GM19240 (cell line): ENCODE measurements around the gene HPCA.

Experiments used
- DNase-seq: peaks from one replicate; pipeline ENCODE4 v3.0.0; 2011; ENCODE audit warnings: low spot score; ENCODE audit not compliant: insufficient read length

The HPCA gene

GRCh38 chr1:32889731-32890278 is 3.5 kb downstream of the HPCA start:
- no peak for DNase-seq

DNA sequence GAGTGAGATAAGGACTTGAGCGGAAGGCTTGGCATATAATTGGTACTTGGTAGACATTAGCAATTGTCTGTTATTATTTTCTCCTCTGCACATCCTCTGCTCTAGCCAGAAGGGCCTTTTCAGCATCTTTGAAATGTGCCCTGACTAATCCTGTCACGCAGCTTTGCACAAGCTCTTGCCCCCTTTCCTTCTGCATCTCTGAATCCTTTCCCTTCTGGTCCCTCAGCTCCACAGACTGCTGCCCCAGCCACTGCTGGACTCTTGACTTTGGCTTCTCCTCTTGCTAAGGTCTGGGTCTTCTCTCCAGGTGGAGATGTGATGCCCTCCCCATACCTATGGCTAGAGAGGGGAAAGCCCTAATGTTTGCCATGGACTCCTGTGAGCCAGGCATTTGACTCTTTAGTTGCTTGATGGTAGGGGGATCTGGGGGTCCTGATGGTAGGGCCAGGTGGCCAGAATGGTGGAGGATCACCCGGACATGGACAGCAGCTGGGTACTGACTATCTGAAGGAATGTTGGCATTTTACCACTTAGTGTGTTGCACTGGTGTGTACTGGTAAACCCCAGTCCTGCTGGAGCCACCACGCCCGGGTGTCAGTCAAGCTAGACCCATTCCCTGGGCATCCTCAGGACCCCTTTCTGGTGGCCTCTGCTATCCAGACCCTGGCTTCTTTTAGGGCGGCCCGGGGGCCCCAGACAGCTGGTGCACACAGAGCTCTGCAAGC is 4.4 kb downstream of the HPCA start:
- DNase-seq: no peak

GRCh38 chr1:32891241-32891570 is 4.9 kb downstream of the HPCA start:
- DNase-seq: no peak

DNA sequence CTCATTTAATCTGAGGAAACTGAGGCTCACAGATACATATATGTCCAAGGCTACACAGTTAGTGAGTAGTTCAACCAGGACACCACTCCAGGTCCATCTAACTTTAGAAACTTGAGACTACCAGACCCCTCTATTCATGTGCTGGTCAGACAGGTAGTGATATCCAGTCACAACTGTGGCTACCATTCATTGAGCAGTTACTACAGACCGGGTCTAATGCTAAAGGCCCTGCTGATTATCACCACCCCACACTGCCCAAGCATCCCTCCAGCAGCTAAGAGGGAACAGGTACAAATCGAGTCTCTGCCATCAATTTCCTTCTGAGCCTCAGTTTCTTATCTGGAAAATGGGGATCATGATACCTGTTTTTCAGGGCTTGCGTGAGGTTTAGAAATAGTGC is 5.3 kb downstream of the HPCA start:
- DNase-seq: no peak

- DNase-seq: peak; percentile 56
Measured at GRCh38 chr1:32892368-32893197, 6.3 kb downstream of the HPCA start.

DNA sequence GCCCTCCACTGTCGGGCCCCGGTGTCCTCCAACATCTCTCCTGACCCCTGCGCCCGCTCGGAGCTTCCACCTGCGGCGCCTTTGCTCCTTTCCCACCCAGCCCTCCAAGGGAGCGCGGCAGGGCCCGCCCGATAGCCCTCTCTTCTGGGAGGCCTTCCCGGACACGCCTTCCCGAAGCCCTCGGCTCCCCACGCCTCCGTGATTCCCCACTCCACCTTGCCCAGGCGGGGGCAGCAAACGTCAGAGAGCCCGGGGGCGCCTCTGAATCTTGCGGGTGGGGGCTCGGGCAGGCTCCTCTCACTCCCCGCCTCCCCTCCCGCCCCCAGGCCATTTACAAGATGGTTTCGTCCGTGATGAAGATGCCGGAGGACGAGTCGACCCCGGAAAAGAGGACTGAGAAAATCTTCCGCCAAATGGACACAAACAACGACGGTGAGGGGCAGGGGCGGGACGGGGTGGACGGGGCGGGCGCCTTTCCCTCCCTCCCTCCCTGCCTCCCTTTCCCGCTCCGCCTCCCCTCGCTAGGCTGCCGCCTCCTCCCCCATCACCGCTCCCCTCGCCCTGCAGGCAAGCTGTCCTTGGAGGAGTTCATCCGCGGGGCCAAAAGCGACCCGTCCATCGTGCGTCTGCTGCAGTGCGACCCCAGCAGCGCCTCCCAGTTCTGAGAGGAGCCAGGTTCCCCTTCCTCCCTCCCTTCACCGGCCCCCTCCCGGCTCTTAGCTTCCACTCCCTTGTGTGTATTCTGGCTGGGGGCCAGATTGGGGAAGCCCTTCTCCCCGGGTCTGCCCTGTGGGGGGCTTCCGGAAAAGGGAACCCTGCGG is 7.1 kb downstream of the HPCA start:
- DNase-seq: no peak

- DNase-seq: no peak
Measured at GRCh38 chr1:32894019-32894600, 7.8 kb downstream of the HPCA start.

DNA sequence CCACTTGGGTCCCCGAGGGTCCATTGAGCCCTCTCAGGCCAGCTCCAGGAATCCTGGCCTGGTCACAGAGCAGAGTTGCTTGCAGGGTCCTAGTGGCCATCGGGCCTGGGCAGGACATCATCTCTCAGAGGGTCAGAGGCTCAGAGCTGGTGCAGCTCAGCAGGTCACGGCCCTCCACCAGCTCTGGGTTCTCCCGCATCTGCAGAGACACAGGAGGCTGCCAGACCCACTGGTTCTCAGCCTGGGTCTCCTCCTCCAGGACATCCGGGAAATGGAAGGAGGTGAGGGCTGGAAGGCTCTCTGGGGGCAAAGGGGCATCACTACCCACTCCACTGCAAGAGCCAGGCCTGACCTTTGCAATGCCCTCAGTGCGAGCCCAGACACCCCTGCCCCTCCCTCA is 8.4 kb downstream of the HPCA start:
- no peak for DNase-seq

DNA sequence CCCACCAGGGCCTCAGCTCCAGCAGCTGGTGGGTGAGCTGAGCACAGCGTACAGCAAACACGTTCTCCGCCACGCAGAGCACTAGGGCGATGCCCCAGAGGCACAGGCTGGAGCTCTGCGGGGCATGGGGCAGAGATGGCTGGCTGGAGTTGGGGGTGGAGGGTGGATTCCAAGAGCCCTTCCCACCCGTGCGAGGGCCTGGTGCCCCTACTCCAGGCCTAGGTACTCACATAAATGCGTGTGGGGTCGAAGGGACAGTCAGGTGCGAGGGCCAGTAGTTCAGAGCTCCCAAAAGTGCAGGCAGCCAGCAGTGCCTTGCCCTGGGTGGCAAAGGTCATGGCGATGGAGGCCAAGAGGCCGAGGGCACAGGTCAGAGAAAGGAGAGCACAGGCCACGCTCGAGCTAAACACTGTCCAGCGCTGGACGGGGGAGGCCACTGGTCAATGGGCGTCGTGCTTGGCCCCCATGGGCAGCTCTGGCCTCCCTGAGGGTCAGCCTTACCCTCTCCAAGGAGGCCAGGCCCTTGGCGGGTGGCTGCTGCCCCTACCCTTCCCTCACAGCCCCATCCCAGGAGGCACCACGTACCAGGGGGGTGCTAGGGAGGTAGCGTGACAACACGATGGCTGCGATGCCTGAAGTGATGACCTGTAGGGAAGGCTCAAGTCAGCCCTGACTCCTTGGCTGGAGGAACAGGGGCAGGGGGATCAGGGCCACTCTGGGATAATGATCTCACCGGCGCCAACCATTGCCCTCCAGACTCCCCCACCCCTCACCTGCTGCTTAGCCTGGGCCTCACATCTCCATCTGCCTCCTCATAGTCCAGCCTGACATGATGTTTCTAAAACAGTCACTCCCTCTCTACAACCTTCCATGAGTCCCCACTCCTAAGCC is 9.3 kb downstream of the HPCA start:
- DNase-seq: no peak

GRCh38 chr1:32896451-32896850 is 10.2 kb downstream of the HPCA start:
- DNase-seq: no peak

DNA sequence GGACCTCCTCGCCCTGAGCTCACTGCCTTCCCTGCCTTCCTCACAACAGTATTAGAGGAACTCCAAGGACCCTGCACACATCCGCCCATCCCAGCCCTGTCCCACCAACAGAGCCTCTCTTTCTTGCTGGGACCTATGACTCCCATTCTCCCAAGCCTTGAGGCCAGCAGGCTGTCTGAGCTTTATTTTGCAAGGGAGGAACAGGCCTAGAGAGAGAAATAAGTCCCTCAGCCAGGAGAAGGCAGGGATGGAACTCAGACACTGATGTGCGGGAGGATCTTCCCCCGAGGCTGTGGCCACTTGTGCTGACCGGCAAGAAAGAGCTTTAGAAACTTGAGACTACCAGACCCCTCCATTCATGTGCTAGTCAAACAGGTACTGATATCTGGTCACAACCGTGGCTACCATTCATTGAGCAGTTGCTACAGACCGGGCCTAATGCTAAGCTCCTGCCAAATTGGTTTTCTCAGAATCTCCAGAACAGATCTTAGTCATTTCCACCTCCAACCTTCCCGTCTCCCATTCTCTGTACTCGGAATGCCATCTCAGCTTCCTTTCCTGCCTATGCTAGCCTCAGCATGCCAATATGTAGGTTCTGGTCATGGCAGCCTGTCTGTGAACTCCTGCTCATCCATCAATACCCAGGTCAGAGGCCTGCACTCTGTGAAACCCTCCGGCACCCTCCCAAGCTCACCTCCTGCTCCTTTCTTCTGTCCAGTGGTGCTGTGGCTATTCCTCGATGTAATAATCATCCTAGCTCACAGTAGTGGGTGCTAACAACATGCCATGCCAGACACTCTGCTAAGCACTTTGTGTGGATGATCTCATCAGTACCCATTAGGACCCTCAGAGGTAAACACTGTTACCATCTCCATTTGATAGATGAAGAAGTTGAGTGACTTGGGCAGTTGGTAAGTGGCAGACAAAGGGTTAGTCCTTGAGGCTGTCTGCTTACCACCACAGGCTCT is 11.1 kb downstream of the HPCA start:
- DNase-seq: no peak

DNA sequence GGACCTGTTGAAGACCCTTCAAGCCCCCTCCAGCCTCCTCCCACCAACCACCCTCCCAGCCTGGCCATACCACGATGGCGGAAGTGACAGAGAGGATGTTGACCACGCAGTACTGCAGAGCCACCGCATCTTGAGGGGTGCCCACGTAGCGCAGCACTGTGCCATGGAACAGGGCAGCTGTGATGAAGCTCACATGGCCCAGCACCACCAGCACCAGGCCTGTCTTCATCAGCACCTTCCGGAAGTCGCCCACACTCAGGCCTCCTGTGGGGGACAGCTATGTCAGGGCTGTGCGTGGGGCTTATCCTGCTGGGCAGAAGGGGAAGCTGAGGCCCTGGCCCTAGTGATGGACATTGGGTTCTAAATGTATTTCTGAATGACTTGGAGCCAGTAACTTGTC is 11.8 kb downstream of the HPCA start:
- DNase-seq: no peak

GRCh38 chr1:32898958-32899357 is 12.7 kb downstream of the HPCA start:
- DNase-seq: no peak

GRCh38 chr1:32899586-32900296 is 13.4 kb downstream of the HPCA start:
- DNase-seq: no peak

GRCh38 chr1:32900371-32900955 is 14.2 kb downstream of the HPCA start:
- DNase-seq: no peak

GRCh38 chr1:32900956-32901822 is 14.9 kb downstream of the HPCA start, which contains the start of gene TMEM54:
TMEM54 (minus strand) TSS chr1:32901389; CDS start chr1:32901238, 151 bp downstream.
- peak; percentile 5 for DNase-seq
